HG03439 (cell line): ENCODE data around the gene ARHGAP28.

Experiments
- ATAC-seq: cut with Tn5 transposase; IDR thresholded peaks from one replicate; pipeline ENCODE4 v1.9.1; 2021; ENCODE audit warnings: mild to moderate bottlenecking, moderate library complexity; ENCODE audit not compliant: unreplicated experiment

Gene ARHGAP28

DNA sequence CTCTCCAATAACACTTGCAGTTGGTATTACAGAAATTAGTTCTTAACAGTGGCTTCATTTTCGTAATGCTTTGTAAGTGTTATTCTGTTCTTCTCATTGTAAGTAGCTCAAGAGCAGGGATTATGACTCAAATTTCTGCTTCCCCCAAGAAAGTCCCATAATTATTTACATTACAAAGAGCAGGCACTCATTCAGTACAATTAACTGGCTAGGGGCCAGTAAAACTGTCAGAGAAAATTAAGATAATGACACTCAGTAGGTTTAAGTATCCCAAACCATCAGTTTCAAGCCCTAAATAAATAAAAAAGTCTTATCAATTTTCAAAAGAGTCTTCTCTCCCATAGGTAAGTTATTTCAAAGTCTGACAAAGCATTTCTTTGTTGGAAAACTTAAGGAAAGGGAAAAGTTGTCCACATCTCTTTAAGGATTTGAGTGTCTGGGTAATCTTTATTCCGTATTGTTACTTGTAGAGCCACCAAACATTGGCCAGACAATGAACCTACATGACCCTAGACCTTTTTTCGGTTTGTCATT is 137.1 kb downstream of the ARHGAP28 start:
- ATAC-seq: no peak

DNA sequence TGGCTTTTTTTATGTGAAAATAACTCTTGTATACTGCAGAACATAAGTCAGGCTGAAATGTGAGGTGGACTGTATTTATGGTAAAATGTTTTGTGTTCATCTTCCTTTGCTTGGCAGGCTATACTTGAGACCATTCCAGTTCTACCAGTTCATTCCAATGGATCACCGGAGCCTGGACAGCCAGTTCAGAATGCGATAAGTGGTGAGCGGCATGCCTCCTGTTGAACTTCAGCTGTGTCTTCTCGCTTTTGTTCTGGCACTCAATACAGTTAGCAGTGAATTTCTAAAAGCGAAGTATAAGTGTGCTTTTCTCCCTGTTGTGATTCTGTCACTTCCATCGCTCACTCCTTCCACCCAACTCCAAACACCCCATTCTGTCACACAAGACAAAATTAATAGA is 138.5 kb downstream of the ARHGAP28 start:
- ATAC-seq: no peak

- no peak for ATAC-seq
These were observed 142.1 kb downstream of the ARHGAP28 start for GRCh38 chr18:6871566-6871965.

DNA sequence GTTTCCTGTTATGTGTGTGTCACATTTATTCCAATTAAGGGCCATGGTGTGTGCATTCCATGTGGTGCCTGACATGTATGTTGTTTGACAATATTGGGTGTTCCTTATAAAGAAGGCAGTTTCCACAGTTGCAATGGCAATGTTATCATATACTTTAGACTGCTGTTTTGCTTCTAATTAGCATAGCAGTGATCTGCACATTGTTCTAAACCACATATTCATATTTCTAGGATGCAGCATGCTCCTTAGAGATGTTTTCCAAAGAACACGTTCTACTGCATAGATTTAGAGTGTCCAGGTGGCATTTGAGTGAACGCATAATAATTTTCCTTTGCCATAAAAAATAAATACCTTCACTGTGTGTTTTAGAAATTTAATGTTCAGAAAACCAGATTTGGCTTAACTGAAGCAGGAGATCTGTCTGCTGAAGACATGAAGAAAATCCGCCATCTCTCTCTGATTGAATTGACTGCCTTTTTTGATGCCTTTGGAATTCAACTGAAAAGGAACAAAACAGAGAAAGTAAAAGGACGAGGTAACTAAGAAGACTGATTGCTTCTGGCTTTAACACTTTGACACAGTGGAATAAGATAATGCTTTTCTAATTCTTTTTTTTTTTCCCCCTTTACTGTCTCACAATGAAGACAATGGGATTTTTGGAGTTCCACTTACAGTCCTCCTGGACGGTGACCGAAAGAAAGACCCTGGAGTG is 143.7 kb downstream of the ARHGAP28 start:
- no peak for ATAC-seq

GRCh38 chr18:6874315-6874714 is 144.8 kb downstream of the ARHGAP28 start:
- ATAC-seq: no peak

GRCh38 chr18:6875749-6876148 is 146.2 kb downstream of the ARHGAP28 start:
- ATAC-seq: no peak

- ATAC-seq: no peak
These were observed 147.1 kb downstream of the ARHGAP28 start for GRCh38 chr18:6876641-6877041.

DNA sequence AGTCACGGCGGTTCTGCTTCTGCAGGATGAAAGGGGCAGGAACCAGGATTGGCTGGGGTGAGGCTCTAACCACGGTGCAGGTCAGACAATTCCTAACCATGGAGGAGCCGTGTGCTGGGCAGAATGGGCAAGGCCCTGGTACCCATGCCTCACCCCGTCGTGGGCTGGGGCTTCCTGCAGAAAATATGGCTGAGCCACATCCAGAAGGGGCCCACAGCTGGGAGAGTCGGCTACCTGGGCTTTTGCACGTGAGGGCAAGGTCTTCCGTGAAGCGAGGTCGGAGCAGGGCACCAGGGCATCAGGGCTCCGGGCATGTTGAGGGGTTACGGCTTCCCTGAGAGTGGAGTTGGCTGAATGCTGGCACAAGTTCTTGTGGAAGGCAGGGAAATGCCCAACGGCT is 147.8 kb downstream of the ARHGAP28 start:
- ATAC-seq: no peak

DNA sequence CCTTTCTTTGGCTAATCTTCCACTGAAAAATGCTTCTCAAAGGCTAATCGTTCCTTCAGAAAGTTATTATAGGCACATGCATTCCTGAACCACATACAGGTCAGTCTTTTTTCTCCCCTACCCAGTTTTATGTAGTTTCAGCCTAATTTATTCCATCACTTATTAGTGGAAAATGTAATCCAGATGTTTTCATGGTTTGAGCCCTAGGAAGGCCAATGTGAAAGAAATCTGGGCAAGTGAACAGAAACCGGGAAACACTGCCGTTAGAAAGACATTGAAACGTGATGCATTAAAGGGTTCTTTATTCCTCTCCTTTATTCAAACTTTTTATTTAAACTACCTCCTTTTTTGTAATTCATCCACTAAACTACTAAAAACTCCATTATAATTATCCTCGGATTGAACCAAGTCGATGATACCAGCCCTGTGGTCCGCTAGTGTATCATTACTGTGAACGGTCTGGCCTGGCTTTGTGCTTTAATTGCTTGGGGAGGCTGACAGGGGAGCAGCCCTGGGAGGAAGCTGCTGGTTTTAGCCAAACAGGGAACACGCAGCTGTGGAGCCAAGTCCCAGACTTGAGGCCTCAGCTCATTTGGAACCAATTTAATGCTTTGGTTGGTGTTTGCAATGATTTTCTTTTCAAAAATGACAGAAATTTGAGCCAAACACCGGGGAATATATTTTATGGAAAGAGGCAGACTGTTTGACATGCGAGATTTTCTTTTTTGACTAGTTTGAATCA is 149.2 kb downstream of the ARHGAP28 start:
- no peak for ATAC-seq

- ATAC-seq: no peak
These were observed 150.1 kb downstream of the ARHGAP28 start for GRCh38 chr18:6879508-6880195.

DNA sequence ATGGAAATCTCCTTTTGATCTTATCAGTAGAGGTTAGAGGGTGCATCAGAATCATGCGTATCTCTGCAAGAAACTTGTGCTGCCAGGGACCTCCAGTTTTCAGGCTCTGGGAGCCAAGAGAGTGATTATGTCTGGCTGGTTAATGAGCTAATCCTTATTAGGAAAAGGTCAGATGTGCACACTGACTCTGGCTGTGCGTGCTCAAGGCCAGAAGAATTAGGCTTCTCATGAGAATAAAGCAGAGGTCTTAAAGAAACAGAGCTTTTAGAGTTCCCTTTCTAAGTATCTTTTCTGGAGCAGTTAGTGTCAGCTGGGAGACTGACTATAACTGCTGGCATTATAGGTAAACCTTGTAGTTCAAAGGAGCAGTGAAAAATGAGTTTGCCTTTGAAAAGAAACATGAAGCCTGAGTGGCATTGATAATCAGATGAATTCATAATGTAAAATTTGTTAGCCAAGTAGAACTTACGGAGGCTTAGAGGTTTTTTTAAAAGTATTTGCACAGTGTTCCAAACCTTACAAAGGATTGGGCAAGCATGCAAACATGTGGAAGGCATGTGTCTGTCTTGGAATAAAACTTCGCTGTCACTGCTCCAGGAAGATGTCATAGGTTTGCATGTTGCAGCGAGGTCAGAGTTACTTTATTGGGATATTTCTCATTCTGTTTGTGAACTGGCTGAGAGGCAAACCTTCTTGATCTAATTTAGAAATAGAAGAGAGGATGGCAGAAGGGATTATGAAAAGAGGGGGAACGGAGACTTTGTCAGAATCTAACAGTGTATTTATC is 151.7 kb downstream of the ARHGAP28 start:
- ATAC-seq: no peak

DNA sequence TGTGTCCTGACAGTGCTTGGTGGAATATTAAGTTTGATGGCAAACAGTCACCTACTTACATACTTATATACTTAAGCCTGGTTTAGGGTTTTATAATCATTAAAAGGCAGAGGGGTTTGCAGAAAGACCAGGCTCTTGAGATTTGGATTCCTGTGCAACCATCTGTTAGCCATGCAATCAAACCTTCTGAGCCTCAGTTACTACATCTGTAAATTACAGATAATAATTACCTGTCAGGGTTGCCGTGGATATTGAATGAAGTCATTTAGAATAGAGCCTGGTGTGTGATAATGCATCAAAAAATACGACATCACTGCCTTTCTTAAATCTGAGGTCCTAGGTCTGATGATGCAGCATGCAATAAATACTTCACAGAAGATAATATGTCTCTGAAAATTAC is 152.9 kb downstream of the ARHGAP28 start:
- no peak for ATAC-seq

DNA sequence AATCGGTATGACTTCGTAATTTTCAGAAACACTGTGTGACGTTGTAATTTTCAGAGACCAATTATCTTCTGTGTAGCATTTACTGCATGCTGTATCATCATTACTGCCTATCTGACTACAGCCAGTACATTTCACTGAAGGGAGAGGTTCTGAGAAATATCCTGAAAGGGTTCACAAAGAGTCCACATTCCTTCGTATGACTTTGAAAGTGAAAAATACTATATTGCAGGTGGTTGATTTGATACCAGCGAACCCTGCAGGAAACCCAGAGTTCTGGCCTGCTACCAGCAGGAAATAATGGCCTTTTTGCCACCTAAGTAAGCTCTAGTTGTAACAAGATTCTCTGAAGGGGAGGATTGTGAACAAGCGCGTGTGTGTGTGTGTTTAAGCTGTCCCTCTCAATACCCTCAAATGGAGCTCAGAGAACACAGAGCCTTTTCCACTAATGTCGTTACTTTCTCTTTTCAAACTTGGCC is 155.5 kb downstream of the ARHGAP28 start:
- ATAC-seq: no peak

DNA sequence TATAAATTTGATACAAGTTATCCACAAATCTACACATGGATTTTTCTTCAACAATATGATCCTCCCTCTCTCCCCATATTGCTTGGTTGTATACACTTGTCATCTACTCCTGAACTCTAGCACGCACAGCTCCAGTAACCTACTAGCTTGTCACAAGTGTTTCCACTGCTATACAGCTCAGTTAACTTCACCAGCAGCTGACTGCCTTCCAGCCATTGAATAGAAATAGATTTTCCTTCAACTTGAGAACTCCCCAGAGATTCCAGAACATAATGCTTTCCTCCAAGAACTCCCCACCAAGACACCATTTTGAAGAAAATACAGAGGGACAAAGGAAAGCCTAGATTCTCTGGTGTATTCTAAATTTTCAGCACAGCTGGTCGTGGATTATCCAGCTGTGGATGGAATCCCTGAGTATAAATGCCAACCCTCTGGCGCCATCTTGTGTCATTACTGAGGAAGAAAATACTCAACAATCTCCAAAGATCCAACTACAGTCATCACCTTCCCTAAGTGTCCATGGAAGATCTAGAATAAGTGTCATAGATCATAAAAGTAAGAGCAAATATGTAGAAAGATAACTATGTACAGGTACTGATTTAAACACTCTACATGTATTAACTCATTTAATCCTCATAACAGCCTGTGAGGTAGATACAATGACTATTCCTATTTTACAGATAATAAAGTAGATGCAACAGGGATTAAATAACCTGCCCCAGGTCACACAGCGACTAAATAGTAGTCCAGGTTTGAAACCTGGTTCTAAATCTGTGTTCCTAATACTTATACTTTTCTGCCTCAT is 156.7 kb downstream of the ARHGAP28 start:
- no peak for ATAC-seq

GRCh38 chr18:6886797-6887330 is 157.3 kb downstream of the ARHGAP28 start:
- ATAC-seq: no peak

GRCh38 chr18:6891788-6892187 is 162.3 kb downstream of the ARHGAP28 start:
- ATAC-seq: no peak

DNA sequence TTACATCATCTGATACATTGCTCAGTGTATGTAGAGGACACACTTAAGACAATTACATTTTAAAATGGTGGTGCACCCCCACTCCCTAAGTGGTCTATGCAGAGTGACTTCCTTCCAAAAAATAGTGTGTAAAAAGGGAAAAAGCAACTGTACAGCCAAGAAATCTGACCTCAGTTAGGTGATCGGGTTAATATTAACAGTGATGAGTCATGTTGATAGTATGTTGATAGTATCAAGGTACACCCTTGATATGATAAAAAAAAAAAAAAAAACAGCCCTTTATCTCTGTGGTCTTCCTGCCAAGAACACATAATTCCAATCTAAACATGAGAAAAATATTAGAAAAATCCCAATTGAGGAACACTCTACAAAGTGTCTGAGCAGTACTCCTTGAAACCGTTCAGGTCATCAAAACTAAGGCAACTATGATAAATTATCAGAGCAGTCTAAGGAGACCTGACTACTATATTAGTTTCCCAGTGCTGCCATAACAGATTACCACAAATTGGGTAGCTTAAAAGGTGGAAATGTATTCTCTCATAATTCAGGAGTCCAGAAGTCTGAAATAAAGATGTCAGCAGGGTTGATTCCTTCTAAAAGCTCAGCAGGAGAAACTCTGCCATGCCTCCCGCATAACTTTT is 171.9 kb downstream of the ARHGAP28 start:
- no peak for ATAC-seq

- ATAC-seq: no peak
These were observed 187.6 kb downstream of the ARHGAP28 start for GRCh38 chr18:6917072-6917471.
